HG03442 (cell line): ENCODE measurements around the gene KLF2.
"Not testable (repeated sequence)": the region's sequence is repeated elsewhere in the genome, so short reads cannot be mapped to it uniquely, and the experiment has no call there.

Source experiments
- ATAC-seq: cut with Tn5 transposase; IDR thresholded peaks from one replicate; pipeline ENCODE4 v1.9.1; 2021; ENCODE audit warnings: mild to moderate bottlenecking, moderate library complexity; ENCODE audit not compliant: unreplicated experiment

KLF2 gene

DNA sequence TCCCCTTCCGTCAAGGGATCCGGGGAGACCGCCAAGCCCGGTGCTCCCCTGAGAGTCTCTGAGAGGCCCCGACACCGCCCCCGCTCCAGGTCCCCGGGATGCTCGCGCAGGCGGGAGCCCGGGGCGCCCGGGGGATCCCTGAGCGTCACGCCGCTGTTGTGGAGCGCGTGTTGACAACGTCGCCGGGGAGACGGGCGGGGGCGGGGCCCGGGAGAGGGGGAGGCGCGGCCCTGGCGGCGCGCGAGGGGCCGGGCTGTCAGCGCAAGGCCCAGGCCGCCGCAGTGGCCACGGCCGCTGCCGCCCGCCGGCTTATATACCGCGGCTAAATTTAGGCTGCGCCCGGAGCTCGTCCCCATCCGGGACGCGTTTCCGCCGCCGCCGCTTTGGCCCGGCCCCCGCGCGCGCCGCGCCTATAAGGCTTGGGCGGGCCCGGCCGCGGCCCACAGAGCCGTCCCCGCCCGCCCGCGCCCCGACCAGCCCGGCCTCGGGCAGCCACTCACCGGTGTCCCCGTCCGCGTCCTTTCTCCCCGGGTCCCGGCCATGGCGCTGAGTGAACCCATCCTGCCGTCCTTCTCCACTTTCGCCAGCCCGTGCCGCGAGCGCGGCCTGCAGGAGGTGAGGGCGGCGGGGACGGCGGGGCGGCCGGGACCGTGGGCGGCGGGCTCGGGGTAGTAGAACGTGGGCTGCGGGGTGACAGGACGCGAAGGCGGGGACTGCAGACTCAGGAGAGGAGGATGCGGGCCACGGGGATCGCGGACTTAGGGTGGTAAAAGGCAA, at the start of gene KLF2:
Gene KLF2, plus strand, starts transcription at position 443 of the 777 bp plus-strand sequence. Its CDS starts 98 bp downstream, at position 541.
- ATAC-seq, result peak; percentile 62

DNA sequence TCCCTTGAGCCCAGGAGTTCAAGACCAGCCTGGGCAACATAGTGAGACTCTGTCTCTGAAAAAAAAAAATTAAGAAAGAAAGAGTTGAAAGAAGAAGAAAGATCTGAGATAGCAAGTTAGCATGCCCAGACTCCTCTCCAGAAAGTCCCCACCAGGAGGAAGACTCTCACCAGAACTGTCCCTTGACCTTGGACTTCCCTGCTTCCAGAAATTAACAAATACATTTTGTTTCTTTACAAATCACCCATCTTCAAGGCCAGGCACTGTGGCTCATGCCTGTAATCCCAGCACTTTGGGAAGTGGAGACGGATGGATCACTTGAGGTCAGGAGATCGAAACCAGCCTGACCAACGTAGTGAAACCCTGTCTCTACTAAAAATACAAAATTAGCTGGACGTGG, 44.3 kb upstream of the KLF2 start:
- ATAC-seq, result no peak

DNA sequence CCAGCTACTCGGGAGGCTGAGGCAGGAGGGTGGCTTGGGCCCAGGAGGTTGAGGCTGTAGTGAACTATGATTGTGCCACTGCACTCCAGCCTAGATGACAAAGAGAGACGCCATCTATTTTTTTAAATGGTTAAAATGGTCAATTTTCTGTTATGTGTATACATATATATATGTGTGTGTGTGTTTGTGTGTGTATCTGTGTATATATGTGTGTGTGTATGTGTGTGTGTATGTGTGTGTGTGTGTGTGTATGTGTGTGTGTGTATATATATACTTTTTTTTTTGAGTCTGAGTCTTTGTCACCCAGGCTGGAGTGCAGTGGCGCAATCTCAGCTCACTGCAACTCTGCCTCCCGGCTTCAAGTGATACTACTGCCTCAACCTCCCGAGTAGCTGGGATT, 42.9 kb upstream of the KLF2 start:
- no peak for ATAC-seq

DNA sequence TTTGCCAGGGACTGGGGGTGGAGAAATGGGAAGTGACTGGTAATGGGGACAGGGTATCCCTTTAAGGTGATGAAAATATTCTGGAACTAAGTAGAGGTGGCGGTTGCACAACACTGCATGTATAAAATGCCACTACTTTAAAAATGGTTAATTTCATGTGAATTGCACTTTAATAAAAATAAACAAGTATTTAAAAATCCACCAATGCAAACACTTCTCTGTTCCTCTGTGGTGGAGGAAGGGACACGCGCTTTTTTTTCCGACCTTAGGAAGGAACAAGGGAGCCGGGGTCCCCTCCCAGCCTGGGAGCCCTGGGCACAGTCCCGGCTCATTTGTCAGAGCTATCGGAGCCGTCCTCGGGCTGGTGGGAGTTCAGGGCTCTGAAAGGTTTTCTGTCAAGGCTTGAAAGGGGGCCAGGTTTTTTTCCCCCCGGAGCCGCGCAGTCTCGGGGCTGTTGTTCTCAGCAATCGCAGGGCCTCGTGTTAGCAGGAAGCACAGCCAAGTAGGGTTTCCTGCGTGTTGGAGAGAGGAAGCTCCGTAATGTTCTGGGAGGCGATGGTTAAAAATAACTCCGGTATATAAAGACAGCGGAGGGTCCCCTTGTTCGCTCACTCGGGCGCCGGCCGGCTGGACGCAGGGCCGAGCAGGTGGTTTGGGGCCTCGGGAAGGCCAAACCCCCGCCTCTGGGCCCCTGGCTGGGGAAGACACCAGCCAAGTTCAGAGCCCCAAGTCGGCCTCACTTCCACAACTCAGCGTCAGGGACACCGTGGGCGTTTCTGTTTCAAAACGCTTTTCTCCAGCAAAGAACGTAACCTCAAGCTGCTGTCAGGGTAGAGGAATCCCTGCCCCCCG, 41.2 kb upstream of the KLF2 start:
- ATAC-seq, result no peak

DNA sequence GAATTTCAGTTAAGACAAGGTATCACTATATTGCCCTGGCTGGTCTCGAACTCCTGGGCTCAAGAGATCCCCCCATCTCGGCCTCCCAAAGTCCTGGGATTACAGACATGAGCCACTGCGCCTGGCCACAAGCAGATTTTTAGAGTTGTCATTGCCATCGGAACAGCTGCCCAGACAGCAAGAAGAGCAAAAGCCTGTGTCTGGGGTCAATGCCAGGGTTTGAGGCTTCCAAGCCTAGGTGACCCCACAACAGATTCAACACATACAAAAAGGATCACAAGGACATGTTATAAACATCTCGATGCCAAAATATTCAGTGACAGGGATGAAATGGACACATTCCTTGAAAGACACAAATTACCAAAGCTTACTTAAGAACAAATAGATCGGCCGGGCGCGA, 40.1 kb upstream of the KLF2 start:
- no peak for ATAC-seq

DNA sequence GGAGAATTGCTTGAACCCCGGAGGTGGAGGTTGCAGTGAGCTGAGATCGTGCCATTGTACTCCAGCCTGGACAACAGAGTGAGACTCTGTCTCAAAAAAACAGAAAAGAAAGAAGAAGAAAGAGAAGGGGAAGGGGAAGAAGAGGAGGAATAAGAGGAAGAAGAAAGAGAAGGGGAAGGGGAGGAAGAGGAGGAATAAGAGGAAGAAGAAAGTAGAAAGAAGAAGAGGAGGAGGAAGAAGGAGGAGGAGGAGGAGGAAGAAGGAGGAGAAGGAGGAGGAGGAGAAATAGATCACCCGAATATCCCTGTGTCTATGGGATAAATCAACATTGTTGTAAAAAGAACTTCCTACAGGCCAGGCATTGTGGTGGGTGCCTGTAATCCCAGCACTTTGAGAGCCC, 39.5 kb upstream of the KLF2 start:
- not testable (repeated sequence) for ATAC-seq

DNA sequence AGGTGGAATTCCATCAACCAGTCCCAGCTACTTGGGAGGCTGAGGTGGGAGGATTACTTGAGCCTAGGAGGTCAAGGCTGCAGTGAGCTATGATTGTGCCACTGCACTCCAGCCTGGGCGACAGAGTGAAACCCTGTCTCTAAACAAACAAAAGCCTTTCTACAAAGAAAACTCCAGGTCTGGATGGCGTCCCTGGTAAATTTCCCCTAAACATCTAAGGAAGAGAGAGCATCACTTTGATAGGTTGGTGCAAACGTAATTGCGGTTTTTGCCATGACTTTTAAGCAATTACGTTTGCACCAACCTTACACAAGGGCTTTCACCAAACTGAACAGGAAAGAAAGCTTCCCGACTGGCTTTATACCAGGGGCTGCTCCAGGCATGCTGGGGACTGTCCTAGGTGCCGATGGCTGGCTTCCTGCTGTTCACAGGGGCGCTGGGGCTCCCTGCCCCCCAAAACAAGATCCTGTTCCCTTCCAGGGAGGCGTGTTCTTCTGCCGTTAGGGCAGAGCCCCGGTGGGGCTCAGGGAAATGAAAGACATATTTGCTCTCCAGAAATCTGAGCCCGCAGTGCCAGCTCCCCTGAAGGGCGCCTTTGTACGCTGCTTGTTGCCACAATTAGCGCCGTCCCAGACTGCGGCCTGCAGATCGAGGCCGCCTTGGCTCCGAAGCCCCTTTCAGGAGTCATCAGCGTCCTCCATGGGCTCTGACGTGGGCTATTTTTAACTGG, 38.7 kb upstream of the KLF2 start:
- no peak for ATAC-seq

DNA sequence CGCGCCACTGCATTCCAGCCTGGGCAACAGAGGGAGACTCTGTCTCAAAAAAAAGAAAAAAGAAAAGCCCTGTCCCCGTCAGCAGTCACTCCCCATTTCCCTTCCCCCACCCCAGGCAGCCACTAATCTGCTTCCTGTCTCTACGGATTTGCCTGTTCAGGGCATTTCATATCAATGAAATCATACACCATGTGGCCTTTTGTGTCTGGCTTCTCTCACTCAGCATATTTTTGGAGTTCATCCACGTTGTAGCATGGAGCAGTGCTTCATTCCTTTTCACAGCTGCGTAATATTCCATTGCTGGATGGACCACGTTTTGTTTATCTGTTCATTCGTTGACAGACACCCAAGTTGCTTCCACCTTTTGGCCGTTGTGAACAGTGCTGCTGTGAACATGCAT, 36.1 kb upstream of the KLF2 start:
- ATAC-seq, result no peak

DNA sequence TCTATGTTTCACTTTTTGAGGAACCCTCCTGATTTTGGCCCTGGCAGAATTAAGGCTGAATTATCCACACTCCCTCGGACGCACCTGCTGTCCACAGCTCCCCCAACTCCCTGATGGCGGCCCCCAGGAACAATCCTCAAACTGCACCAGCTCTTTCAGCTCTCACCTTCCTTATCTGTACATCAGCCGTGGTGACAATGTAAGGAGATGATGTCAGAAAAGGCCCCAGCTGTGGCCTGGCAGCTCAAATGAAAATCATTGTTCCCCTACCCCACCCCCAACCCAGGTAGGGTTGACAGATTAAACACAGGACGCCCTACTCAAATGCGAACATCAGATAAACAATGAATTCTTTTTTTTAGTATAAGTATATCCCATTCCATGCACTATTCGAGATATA, 35.0 kb upstream of the KLF2 start:
- ATAC-seq, result no peak

DNA sequence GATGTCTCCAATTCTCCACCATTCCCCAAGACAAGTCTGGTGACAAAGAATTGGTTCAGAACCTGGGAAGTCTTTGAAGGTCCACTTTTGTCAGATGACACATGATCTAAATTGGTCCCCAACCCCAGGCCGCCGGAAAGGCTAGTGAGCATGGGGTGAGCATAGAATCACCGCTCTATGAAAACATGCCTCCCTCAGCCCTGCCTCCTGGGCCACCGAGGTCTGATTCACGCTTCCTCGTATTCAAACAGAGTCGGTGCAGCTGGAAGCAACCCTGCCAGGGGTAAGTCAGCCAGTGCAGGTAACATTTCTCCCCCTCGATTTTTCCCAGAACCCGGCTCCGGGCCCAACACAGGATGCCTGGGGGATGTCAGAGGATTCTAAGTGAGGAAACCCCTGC, 33.9 kb upstream of the KLF2 start:
- no peak for ATAC-seq

DNA sequence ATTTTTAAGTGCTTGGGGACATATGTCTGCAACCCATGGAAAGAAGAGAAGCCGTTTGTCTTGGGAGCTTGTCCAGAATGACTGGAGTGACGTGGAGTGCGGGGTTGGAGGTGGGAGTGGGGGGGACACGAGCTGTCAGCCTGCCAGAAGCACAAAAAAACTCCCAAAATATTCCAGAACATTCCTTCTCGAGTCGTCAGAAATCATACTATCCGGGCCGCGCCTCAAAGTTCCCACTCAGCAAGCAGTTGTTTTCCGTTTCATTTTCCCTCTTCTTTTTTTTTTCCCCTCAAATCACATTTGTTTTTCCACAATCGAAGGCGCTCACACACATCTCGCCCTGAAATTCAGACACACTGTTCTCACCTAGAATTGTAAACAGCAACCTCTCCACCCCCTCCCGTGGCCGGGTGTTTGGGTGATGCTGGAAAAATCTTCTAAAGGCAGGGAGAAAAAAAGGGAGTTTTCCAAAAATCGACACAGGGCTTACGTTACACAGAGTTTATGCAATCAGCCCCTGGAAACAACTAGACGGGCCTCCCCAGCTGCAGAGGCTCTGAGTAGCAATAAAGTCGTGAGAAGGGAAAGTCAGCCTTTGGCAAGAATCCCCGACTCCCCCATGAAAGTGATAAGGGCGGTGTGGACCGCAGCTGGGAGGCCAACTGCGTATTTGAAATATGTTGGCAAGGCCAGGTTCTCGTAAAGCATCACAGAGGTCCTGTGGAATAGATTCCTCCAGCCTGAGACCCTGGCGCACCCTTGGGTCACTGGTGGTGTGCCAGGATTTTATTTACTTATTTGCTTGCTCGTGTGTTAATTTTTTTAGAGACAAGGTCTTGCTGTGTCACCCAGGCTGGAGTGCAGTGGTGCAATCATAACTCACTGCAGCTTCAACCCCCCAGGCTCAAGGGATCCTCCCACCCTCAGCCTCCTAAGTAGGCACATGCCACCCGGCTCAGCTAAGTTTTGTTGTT, 31.2 kb upstream of the KLF2 start:
- no peak for ATAC-seq

DNA sequence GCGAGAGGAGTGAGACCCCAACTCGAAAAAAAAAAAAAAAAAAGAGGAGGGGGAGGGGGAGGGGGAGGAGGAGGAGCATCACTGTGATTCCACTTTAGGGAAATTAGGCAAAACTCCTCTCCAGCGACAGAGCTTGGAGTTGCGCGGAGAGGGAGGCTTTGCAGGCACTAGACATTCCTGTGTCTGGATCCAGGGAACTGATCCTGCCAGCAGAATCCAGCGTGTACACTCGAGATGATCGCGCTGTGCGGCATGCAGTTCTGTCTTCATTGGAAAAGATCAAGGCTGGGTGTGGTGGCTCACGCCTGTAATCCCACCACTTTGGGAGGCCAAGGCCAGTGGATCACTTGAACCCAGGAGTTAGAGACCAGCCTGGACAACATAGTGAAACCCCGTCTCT, 29.6 kb upstream of the KLF2 start:
- ATAC-seq, result no peak

DNA sequence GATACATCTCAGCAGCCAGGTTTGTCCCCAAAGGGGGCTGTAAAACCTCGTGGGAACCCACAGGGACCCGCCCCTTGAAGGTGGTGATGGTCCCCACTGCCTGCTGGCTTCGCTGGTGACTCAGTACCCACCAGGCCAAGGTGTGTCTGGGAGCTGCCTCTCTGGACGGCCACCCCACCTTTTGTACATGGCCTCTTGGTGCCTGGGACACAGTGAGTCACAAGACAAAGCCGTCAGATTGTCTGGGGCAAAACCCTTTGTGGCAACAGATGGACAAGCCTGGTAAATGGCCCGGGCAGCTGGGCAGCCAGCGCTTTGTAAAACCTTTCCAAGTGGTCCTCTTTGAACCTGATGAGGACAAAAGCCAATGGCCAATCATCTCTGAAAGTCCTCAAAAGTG, 27.9 kb upstream of the KLF2 start:
- no peak for ATAC-seq

DNA sequence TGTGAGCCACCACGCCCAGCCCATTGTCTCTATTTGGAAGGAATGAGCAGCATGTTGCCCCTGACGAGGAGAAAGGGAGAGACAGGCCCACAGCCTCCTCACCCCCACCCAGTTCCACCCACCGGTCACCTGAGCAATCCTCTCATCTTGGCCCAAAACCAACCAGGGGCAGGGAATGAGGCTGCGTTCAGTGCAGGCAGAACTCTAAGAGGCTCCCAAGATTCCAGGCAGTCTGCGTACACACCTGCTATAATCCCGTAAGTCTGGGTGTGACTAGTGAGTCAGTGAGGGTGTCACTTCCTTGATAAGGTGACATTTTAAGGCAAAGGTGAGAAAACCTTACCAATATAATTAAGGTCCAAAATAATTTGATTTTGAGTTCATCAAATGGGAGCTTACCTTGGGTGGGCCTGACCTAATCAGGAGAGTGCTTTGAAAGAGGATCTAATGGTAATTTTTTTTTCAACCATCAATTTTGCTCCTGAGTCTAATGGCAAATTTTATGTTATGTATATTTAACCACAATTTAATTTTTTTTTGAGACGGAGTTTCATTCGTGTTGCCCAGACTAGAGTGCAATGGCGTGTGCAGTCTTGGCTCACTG, 26.9 kb upstream of the KLF2 start:
- ATAC-seq, result no peak

DNA sequence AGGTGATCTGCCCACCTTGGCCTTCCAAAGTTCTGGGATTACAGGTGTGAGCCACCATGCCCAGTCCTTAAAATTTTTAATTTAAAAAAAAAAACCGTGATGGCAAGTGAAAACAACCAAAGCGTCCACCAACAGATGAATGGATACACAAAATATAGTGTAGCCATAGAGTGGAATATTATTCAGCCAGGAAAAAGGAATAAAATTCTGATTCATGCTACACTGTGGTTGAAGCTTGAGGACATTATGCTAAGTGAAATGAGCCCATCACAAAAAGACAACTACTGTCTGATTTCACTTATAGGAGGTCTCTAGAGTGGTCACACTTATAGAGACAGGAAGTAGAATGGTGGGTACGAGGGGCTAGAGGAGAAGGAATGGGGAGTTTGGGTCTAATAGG, 26.3 kb upstream of the KLF2 start:
- ATAC-seq, result no peak

DNA sequence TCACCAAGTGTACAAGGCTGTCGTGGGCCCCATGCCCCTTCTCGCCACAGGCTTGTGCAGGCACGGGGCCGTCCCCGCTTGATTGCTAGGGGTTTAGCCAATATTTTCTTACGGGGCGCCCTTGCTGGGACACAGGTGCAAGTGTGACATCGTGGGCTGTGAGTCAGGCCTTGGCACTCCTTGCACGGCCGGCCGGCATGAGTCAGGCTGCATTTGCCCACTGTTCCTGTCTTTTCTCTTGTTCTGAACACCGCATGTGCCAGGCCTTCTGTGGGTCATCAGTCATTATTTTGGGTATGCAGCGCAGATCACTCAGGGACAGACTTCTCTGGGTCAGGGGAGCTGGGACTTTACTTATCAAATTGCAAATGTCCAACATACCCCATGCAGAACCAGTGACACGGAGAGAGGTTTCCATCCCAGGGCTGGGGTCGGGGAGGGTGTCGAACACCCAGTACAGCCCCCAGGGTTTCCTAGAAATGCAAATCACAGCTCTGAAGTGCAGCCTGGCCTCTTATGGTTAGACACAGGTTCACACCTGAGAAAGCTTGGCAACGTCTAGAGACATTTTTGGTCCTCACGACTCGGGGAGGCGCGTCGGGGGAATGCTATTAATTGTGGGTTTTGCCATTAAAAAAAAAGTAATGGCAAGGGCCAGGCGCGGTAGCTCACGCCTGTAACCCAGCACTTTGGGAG, 22.5 kb upstream of the KLF2 start:
- no peak for ATAC-seq

DNA sequence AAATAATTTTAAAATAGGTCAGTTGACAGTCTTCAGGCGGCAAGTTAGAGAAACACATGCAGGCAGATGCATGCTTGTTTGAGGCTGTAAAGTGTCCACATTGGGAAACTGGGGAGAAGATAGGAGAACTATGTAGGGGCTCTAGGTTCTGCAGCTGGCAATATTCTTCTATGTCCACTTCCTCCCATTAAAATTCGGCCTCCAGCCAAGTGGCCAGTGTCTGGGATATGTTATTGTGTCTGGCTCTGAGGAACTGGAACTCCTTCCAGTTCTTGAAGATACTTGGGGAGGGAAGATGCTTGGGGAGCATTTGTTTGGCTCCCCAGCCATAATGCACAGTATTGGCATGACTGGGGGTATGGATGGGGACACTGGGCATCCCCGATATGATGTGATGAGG, 20.9 kb upstream of the KLF2 start:
- ATAC-seq, result no peak

DNA sequence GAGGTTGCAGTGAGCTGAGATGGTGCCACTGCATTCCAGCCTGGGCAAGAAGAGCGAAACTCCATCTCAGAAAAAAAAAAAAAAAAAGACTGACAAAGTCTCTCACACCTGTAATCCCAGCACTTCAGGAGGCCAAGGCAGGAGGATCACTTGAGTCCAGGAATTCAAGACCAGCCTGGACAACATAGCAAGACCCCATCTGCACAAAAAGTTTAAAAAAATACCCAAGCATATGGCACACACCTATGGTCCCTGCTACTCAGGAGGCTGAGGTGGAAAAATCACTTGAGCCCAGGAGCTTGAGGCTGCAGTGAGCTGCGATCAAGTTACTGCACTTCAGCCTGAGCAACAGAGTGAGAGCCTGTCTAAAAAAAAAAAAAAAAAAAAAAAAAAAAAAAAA, 20.1 kb upstream of the KLF2 start:
- ATAC-seq, result not testable (repeated sequence)

DNA sequence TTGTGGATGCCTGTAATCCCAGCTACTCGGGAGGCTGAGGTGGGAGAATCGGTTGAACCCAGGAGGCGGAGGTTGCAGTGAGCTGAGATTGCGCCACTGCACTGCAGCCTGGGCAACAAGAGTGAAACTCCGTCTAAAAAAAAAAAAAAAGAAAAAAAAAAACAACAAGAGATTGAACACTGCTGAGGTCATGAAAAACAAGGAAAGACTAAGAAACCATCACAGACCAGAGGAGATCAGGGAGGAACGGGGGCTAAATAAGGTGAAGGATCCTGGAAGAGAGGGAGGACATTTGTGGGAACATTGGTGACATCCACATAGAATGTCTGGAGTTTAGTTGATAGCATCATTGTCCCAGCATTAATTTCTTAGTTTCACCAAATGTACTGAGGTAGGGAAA, 19.6 kb upstream of the KLF2 start:
- ATAC-seq, result not testable (repeated sequence)
